Measurements from ENCODE around the gene ATF7IP. TPM values are rescaled to one million over a fixed set of nuclear protein-coding genes. Genes with fewer than 3 reads are reported as not detected.

ATF7IP gene
- total RNA-seq, 3 donors from 2014 or later (not counting 1 experiment from before 2014, with no cell fraction given), result 161 to 180 (median 173) TPM

- Histone ChIP-seq H3K9me3 (ENCODE audit: control insufficient read depth, insufficient read depth, low read length) (no peaks in the 10 kb centered on the region), H3K27ac (ENCODE audit: low read length) (no peak overlapping the region), H3K27me3 (ENCODE audit: control insufficient read depth, insufficient read depth, low read length) (no peaks in the 10 kb centered on the region), H3K36me3 (ENCODE audit: control insufficient read depth, insufficient read depth, low read length) (peaks cover 71% of the 10 kb centered on the region), H3K4me3 (ENCODE audit: low read length) (no peak overlapping the region), H3K4me1 (ENCODE audit: control insufficient read depth, insufficient read depth, low read length) (no peaks in the 10 kb centered on the region)
- WGBS (ENCODE audit: insufficient coverage), result 76% methylated on average over 2 of the region's 5 CpGs
- DNase-seq, result peak in 1 of 2 donors; percentile 43
- ATAC-seq, result no peak
- intact Hi-C loops (cut with micrococcal nuclease), result no loop called here
- H3K9me3 Mint-ChIP-seq, result no peaks in the 10 kb centered on the region
- peak overlapping the region; percentile 21 to 48 for H3K27ac Mint-ChIP-seq
- H3K36me3 Mint-ChIP-seq, result peaks cover 8% of the 10 kb centered on the region
- H3K27me3 Mint-ChIP-seq (ENCODE audit: low read depth in 2 of 2), result no peaks in the 10 kb centered on the region
- peaks cover 21 to 33% of the 10 kb centered on the region in 2 donors for H3K4me1 Mint-ChIP-seq
- TF ChIP-seq CTCF (IDR thresholded peaks at IDR 0.05), result no peak
- peak overlapping the region; percentile 31 for H3K4me3 Mint-ChIP-seq
These were observed 94.8 kb downstream of the ATF7IP start for GRCh38 chr12:14460212-14460841.

- Mint-ChIP-seq H3K36me3 (peaks cover 62% of the 10 kb centered on the region), H3K9me3 (peaks cover 4 to 20% of the 10 kb centered on the region in 2 donors), H3K4me1 (peaks cover 18 to 27% of the 10 kb centered on the region in 2 donors), H3K27me3 (ENCODE audit: low read depth in 2 of 2) (no peaks in the 10 kb centered on the region), H3K27ac (peak overlapping the region; percentile 56 to 57), H3K4me3 (no peak overlapping the region)
- Histone ChIP-seq H3K36me3 (ENCODE audit: control insufficient read depth, insufficient read depth, low read length) (peaks cover 63% of the 10 kb centered on the region), H3K9me3 (ENCODE audit: control insufficient read depth, insufficient read depth, low read length) (peaks cover 6% of the 10 kb centered on the region), H3K27ac (ENCODE audit: low read length) (no peak overlapping the region), H3K27me3 (ENCODE audit: control insufficient read depth, insufficient read depth, low read length) (no peaks in the 10 kb centered on the region), H3K4me3 (ENCODE audit: low read length) (no peak overlapping the region), H3K4me1 (ENCODE audit: control insufficient read depth, insufficient read depth, low read length) (no peaks in the 10 kb centered on the region)
- no peak for TF ChIP-seq CTCF (IDR thresholded peaks at IDR 0.05)
- intact Hi-C loops (cut with micrococcal nuclease), result no loop called here
- no peak for ATAC-seq
- DNase-seq, result no peak
- 100% methylated on average over 1 of the region's 1 CpG for WGBS (ENCODE audit: insufficient coverage)
These were observed 106.0 kb downstream of the ATF7IP start for GRCh38 chr12:14471497-14471896.

GRCh38 chr12:14473707-14474287 lies 108.3 kb downstream of the ATF7IP start:
- Histone ChIP-seq H3K27ac (ENCODE audit: low read length) (no peak overlapping the region), H3K4me3 (ENCODE audit: low read length) (no peak overlapping the region), H3K4me1 (ENCODE audit: control insufficient read depth, insufficient read depth, low read length) (no peaks in the 10 kb centered on the region), H3K27me3 (ENCODE audit: control insufficient read depth, insufficient read depth, low read length) (no peaks in the 10 kb centered on the region), H3K9me3 (ENCODE audit: control insufficient read depth, insufficient read depth, low read length) (peaks cover 6% of the 10 kb centered on the region), H3K36me3 (ENCODE audit: control insufficient read depth, insufficient read depth, low read length) (peaks cover 65% of the 10 kb centered on the region)
- H3K27me3 Mint-ChIP-seq (ENCODE audit: low read depth in 2 of 2), result no peaks in the 10 kb centered on the region
- no peak overlapping the region for H3K4me3 Mint-ChIP-seq
- H3K4me1 Mint-ChIP-seq, result peaks cover 22% of the 10 kb centered on the region in 2 donors
- no peak for TF ChIP-seq CTCF (IDR thresholded peaks at IDR 0.05)
- ATAC-seq (no peak), DNase-seq (peak in 1 of 2 donors; percentile 25)
- peak overlapping the region in 1 of 2 donors; percentile 60 for H3K27ac Mint-ChIP-seq
- intact Hi-C loops (cut with micrococcal nuclease), result no loop called here
- WGBS (ENCODE audit: insufficient coverage), result 100% methylated on average over 2 of the region's 4 CpGs
- H3K9me3 Mint-ChIP-seq, result peaks cover 4 to 20% of the 10 kb centered on the region in 2 donors
- H3K36me3 Mint-ChIP-seq, result peaks cover 65% of the 10 kb centered on the region
